RCC 7860 (cell line): ENCODE results near the gene NAP1L4.
"Not testable (repeated sequence)": the region's sequence is repeated elsewhere in the genome, so short reads cannot be mapped to it uniquely, and the experiment has no call there.

Source experiments
- DNase-seq: peaks from one replicate; pipeline ENCODE4 v3.0.0-alpha.2; 2015; ENCODE audit warnings: low spot score
- FAIRE-seq: peaks from 2 replicates; lab custom pipeline; 2012; peaks lifted over from hg19 to GRCh38; lab: Jason Lieb, UNC

NAP1L4 gene

GRCh38 chr11:2940147-2940920, 51.8 kb downstream of the NAP1L4 start:
- DNase-seq (peak; percentile 90), FAIRE-seq (no peak)

- not testable (repeated sequence) for DNase-seq, FAIRE-seq
These were observed 53.4 kb downstream of the NAP1L4 start for GRCh38 chr11:2938458-2939418.

GRCh38 chr11:2937641-2938457, 54.3 kb downstream of the NAP1L4 start:
- FAIRE-seq, DNase-seq: not testable (repeated sequence)

- no peak for DNase-seq
- FAIRE-seq, result no peak
These were observed 57.4 kb downstream of the NAP1L4 start for GRCh38 chr11:2934611-2935239.

GRCh38 chr11:2934021-2934550, 58.0 kb downstream of the NAP1L4 start:
- FAIRE-seq (no peak), DNase-seq (no peak)

GRCh38 chr11:2933375-2934020, 58.6 kb downstream of the NAP1L4 start:
- DNase-seq, result peak; percentile 84
- FAIRE-seq, result no peak

- FAIRE-seq, result peak; percentile 31
- DNase-seq, result peak; percentile 78
These were observed 59.3 kb downstream of the NAP1L4 start for GRCh38 chr11:2932850-2933251.

GRCh38 chr11:2931771-2932738, 60.1 kb downstream of the NAP1L4 start:
- no peak for DNase-seq
- no peak for FAIRE-seq

GRCh38 chr11:2931420-2931746, 60.7 kb downstream of the NAP1L4 start:
- FAIRE-seq, result no peak

GRCh38 chr11:2930704-2931419, 61.3 kb downstream of the NAP1L4 start:
- FAIRE-seq (no peak), DNase-seq (peak; percentile 63)

More at GRCh38 chr11:2931420-2931746, 60.7 kb downstream of the NAP1L4 start:
- no peak for DNase-seq

GRCh38 chr11:2929950-2930703, 62.0 kb downstream of the NAP1L4 start:
- peak; percentile 45 for DNase-seq
- no peak for FAIRE-seq

- no peak for FAIRE-seq
- peak; percentile 52 for DNase-seq
These were observed 62.6 kb downstream of the NAP1L4 start for GRCh38 chr11:2929531-2929949.

GRCh38 chr11:2928605-2929530, 63.3 kb downstream of the NAP1L4 start, which contains the start of gene PHLDA2:
Gene PHLDA2, minus strand, starts transcription at chr11:2929420. Its CDS starts 56 bp downstream, at chr11:2929364.
- DNase-seq, result peak; percentile 58
- FAIRE-seq, result no peak

GRCh38 chr11:2927851-2928604, 64.1 kb downstream of the NAP1L4 start:
- FAIRE-seq (no peak), DNase-seq (peak; percentile 24)

GRCh38 chr11:2927121-2927800, 64.9 kb downstream of the NAP1L4 start:
- DNase-seq (no peak), FAIRE-seq (no peak)
